ENCODE results near the gene SPTSSB.

The SPTSSB gene, protein sequence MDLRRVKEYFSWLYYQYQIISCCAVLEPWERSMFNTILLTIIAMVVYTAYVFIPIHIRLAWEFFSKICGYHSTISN

DNA sequence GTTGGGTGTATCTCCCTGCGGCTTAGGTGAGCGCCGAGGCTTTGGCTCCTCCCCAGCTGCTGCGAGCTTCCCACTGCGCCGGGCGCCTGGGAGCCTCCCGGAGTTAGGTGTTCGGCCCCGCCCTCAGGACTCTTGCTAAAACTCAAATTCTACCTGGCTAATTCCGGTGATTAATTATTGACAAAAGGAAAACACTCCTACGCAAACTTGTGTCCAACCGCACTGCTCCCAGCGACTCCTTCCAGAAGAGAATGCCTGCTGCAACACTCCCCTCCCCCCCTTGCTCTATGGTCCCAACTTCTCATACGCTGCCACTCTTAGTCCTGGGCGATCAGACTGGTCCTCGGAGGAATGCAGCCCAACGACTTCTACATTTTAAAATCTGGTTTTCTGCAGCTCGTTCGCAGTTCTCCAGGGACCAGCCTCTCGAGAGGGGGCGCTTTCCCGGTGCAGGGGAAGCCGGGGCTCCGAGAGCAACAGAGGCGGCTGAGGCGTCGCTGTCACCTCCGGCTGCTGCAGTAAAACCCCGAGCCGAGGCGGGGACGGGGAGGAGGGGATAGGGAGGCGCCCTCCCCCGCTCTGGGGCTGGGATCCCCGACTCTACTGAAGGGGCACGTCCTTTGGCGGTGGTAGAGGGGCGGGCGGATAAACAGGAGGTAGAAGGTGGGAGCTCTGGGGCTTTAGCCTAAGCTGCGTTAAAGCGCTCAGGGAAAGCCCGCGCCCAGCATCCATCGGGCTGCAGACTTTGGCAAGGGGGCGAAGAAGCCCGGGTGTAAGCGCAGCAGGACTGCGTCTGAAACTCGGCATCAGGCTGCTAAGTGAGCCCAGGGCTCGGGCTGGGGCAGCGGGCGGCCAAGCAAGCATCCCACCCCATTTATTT, at the start of gene SPTSSB:
SPTSSB (minus strand) TSS at position 77 of the 880 bp plus-strand sequence. CDS start 25,194 bp downstream, outside the sequence.
- peak within 1 kb of the TSS; percentile 58 for H3K4me3 ChIP-seq (ENCODE audit: low read length)
- TF ChIP-seq, protein P1, sequence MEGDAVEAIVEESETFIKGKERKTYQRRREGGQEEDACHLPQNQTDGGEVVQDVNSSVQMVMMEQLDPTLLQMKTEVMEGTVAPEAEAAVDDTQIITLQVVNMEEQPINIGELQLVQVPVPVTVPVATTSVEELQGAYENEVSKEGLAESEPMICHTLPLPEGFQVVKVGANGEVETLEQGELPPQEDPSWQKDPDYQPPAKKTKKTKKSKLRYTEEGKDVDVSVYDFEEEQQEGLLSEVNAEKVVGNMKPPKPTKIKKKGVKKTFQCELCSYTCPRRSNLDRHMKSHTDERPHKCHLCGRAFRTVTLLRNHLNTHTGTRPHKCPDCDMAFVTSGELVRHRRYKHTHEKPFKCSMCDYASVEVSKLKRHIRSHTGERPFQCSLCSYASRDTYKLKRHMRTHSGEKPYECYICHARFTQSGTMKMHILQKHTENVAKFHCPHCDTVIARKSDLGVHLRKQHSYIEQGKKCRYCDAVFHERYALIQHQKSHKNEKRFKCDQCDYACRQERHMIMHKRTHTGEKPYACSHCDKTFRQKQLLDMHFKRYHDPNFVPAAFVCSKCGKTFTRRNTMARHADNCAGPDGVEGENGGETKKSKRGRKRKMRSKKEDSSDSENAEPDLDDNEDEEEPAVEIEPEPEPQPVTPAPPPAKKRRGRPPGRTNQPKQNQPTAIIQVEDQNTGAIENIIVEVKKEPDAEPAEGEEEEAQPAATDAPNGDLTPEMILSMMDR (IDR thresholded peaks at IDR 0.05; ENCODE audit: insufficient read depth, low read depth, low read length, missing control alignments): no peak
- DNase-seq (ENCODE audit: low read depth): peak; percentile 92

DNA sequence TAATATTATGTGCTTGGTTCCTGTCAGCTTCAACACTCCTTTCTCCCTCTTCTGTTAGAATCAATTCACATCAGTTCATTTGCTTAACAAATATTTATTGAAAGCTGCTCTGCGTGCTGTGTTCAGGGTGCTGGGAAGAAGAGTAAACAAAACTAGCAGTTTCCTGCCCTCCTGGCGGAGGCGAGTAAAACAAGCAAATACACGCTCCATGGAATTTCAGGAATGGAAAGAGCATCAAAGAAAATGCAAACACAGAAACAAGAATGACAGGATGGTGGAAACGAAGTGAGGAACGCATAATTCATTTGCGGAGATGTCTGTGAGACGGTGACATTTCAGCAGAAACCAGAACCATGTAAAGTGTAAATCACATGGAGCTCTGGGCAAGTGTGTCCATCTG, 49.4 kb upstream of the SPTSSB start:
- TF ChIP-seq, protein P1 (IDR thresholded peaks at IDR 0.05; ENCODE audit: insufficient read depth, low read depth, low read length, missing control alignments): peak; percentile 43
- DNase-seq (ENCODE audit: low read depth): peak; percentile 91
- H3K4me3 ChIP-seq (ENCODE audit: low read length): no peak overlapping the region

DNA sequence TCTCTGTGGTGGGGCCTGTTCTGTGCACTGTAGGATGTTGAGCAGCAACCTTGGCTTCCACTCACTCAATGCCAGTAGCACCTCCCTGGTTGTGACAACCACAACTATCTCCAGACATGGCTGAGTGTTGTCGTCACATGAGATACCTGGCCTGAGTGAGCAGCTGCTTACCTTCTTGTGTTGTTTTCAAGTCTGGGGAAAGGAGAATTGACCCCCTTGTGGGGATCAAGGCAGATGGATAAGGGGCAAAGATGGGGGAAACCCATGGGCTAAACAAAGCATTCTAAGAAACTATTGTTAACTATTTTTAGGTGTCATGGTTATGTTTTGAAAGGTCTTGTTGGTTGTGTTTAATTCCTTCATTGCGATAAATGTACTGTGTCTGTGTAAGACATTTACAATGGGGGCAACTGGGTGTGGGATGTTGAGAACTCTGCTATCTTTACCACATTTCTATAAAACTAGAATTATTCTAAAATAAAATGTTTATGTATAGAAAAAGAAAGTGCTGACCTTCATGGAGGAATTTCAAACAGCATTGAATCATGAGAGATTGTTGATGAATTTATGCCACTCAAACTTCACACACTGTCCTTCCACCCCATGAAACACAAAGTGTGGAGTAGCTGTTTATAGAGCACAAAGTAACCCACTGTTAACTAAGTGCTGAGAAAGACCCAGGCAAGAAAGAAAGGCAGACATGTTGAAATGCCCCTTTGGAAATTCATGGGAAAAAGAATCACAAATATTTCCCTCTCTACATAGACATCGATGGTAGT, 48.4 kb upstream of the SPTSSB start:
- DNase-seq (ENCODE audit: low read depth): no peak
- TF ChIP-seq, protein P1 (IDR thresholded peaks at IDR 0.05; ENCODE audit: insufficient read depth, low read depth, low read length, missing control alignments): no peak
- no peak overlapping the region for H3K4me3 ChIP-seq (ENCODE audit: low read length)

DNA sequence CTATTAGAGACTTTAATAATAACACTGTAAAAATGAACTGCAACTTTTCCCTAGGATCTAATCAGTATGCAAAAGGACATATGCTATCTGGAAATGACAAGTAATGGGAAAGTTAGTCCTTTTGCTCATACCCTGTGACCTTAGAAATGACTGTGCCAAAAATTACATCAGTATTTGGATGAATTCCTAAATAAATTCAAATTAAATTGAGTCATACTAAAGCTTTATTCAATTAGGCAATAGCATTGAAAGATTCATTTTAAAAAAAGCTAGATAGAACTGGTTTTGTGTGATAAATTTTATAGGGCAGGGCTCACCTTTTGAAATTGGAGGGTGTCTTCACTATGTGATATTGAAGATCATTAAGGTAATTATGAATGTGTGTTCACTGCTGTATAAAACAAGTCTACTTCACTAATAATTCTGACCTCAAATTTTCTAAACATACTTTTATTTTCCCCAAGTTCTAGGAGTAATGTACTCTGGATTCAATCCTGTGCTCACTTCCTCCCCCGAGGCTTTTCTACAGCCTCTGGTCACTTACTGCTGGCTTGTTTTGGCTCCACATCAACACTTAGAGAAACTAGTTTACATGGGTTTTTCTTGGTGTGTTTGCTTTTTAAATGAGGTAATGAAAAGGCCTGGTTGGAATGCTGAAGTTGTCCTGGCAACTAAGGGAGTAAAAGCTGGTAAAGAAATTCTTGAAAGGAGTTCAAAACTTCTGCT, 44.4 kb upstream of the SPTSSB start:
- TF ChIP-seq, protein P1 (IDR thresholded peaks at IDR 0.05; ENCODE audit: insufficient read depth, low read depth, low read length, missing control alignments): no peak
- DNase-seq (ENCODE audit: low read depth): peak; percentile 84
- H3K4me3 ChIP-seq (ENCODE audit: low read length): no peak overlapping the region

DNA sequence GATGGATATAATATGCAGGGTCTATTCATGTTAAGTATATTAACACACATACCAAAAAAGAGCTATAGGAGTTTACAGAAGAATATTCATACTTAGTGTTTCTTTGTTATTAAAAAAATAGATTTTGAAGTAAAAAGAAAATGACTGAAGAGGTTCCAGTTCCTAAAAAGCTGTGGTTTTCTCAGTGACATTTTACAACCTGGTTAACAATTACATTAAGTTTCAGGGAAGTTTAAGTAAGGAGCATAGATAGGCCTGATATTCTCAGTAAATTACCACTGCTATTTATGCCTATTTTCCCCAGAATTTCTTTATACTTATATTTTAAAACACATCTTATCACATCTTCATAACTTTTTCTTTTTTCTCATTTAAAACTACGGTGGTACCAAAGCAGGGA, 43.6 kb upstream of the SPTSSB start:
- TF ChIP-seq, protein P1 (IDR thresholded peaks at IDR 0.05; ENCODE audit: insufficient read depth, low read depth, low read length, missing control alignments): no peak
- no peak overlapping the region for H3K4me3 ChIP-seq (ENCODE audit: low read length)
- DNase-seq (ENCODE audit: low read depth): no peak

DNA sequence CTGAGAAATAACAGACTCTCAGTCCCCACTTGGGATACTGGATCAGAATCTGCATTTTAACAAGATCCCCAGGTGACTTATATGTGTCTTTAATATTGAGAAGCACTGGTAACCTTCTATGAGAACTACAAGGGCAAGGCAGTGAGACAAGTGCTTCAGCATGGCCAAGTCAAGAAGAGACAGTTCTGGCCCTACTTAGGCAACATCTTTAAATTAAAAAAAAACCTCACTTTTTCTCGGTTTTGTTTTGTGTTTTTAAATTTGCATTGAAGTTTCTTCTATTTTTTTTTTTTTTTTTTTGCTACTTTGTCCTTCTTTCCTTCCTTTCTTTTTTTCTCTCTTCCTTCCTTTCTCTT, 42.5 kb upstream of the SPTSSB start:
- DNase-seq (ENCODE audit: low read depth): no peak
- no peak overlapping the region for H3K4me3 ChIP-seq (ENCODE audit: low read length)
- TF ChIP-seq, protein P1 (IDR thresholded peaks at IDR 0.05; ENCODE audit: insufficient read depth, low read depth, low read length, missing control alignments): no peak
